ENCODE measurements around the gene LYST.

LYST gene

DNA sequence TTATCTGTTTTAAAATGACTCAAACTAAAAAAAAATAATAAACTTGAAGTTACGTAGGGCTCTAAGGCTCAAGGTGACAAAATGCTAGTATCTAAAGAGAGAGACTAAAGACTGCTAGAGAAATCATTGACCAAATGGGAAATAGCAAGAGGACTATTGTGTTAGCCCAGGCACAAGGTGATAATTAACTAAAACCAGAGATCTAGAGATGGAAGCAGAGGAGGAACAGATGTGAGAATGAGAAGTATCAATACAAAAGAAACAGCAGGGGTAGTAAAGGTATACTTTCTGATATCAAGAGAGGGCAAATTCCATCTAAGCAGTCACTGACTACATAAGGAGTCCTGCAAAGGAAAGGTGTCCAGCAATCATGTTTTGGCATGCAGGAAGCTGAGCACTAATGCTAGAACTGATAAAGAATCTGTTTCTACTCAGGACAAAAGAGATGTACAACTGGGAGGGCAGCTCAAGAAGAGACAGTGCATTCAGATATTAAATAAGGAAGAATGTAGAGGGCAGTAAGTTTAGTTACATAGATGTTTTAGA is 116.9 kb downstream of the LYST start:
- DNase-seq: no peak

DNA sequence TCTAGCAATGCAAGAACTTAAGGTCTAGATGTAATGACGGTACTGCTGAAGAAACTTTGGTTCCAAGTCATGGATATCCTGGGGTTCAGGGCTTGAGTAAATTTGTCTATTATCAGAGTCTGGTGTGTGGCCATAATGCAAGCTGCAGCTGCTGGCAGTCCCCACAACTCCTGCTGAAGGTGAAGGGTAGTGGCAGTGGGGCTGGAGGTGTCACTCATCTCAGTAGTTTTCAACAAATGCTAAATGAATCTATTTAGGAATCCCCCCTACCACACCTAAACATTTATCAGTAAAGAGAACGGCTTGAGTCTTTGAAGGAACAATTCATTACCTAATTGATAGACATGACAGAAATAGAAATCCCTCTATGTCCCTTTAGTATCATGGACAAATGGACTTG is 118.0 kb downstream of the LYST start:
- DNase-seq: no peak

DNA sequence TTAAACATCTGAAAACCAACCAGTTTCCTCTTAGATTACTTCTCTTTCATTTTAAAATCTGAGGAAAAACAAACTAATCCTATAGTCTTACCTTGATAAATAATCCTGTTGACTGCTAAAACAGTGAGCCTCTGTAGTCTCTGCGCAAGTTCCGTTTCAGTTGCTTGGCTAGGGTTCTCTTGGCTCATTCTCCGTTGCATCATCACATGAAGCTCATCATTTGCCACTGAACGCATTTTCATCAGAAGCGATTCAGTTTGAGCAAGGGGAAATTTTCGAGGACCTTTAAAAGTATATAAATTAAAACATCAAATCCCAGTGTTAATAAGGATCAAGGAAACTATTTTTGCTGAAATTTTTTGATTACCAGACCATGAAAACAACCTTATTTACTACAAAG is 120.5 kb downstream of the LYST start:
- DNase-seq: no peak

DNA sequence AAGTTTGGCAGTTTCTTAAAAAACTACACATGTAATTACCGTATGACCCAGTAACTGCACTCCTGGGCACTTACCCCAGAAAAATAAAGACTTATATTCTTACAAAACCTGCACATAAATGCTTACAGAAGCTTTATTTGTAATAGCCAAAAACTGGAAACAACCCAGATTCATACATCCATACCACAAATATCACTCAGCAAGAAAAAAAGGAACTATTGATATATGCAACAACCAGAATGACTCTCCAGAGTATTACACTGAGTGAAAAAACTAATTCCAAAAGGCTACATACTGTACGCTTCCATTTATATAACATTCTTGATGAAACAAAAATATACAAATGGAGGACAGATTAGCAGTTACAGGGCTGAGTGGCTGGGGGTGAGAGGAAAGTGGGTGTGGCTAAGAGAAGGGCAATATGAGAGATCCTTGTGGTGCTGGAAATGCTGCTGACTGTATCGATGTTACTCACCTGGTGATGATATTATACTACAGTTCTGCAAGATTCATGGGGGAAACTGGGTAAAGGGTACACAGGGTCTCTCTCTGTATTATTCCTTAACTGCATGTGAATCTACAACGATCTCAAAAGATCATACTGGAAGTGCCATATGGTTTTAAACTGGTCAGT is 121.1 kb downstream of the LYST start:
- no peak for DNase-seq

DNA sequence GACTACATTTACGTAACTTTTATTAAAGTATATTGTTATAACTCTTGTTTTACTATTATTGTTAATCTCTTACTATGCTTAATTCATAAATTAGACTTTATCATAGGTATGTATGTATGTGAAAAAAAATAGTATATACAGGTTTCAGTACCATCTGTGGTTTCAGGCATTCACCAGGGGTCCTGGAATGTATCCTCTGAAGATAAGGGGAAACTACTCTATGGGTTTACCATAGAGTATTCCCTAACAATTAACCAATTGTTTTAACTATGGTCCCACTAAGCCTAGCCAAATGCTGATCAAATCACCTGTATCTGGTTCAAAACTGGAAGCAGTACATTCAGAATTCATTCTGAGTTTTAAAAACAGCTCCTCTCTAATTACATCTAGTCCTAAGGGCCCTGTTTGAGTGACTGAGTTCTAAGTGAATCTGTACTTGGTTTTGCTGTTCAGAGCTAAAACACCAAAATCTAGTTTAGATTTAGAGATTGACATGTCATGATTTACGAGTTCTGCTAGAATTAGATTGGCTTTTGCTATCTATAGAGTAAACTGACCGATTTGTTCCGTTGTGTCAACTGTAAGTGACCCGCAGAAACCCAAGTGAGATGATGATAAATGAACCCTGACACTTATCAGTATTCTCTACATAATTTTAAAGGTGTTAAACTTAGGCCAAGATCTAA is 123.6 kb downstream of the LYST start:
- no peak for DNase-seq

DNA sequence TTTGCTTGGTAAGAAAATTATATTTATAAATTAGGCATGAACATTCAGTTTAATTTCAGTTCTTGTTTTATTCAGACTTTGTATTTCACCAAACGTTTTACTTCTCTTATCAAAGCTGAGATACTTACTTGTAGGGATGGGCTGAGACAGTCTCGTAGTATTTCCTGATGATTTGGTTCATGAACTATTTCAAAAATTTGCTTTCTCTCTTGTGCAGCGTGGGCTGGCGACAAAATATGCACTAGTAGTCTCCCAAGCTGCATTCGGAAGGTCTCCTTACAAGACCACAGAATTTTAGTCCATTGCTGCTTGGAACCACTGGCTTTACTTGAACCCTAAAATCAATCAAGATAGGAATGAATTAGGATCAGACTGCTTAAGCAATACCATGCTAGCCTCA is 125.4 kb downstream of the LYST start:
- peak in 1 of 2 experiments; percentile 69 for DNase-seq

DNA sequence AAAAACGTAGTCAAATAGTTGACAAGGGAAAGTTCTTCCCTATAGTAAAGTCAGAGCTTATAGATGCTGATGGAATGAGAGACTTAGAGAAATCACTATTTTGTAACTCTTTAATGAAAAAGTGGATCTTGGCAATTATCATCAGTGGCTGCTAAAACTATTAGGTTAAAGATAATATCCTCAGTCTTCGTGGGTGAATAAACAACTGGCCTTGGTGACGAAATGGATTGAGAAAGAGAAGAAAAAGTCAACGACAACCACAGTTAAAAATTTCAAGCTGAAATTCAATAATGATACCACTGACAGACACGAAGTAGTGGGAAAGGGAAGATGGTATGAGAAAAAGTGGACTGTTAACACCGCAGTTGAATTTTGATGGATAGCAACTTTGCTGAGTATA is 127.1 kb downstream of the LYST start:
- DNase-seq: no peak

DNA sequence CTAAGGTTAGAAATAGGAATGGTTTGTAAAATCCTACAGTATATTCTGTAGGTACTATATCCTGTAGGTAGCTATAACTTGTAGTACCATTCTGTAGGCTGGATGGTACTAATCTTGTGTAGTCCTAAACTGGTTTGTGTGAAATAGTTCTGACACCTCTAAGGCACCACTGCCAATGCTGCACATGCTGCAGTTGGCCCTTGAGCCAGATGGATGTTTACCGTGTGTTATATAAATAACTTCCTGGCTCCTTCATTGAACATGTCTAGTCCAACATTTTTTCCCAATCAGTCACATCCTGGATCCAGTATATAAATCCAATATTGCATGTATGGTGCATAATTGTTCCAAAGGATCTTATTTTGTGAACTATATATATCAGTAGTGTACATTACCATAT is 127.6 kb downstream of the LYST start:
- DNase-seq: peak in 1 of 2 experiments; percentile 55

DNA sequence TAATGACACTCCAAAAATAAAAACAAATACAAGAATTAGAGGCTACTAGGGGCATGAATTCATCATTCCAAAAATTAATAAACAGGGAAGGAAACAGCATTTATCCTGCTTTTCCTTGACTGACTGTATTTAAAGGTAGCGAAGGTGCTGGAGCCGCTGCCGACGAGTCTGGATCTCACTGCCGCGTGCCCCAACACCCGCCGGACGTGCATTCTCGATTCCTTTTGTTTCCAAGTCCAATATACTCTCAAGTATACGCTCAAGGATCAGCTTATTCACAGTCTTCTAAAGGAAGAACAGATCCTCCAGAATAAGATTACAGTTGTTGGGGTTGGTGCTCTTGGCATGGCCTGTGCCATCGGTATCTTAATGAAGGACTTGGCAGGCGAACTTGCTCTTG is 129.0 kb downstream of the LYST start:
- no peak for DNase-seq

DNA sequence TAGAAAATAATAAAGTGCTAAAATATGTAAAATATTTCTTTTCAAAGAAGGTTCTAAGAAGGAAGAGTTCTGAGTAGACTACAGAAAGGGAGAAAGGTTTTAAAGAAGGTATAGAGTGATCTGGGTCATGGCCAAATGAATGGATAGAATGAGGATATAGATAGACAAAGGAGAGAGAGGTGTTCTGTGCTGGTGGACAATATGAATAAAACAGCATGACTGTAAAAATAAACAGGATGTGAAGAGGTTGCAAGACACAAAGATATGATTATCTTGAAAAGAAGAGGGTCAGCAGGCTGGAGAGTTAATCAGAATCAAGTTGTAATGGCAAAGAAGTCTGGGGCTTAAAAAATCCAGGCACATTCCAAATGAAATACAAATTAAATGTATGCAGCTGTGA is 130.4 kb downstream of the LYST start:
- no peak for DNase-seq

DNA sequence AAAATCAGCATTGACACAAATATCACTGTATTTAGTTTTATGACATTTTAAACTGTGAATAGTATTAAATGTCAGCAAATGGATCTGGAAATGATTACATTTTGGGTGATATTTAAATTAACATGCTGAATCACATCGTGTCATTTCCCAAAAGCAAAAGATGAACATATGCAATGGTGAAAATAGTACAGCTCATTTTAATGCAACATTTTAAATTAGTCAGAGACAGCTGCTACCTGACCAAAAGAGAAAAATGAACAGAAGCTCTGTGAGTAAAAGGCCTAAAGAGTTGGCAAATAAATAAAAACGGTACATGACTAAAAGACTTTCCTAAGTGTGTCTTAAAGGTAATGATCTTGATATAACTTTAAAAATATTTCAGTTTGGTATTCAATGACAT is 131.1 kb downstream of the LYST start:
- DNase-seq: no peak

DNA sequence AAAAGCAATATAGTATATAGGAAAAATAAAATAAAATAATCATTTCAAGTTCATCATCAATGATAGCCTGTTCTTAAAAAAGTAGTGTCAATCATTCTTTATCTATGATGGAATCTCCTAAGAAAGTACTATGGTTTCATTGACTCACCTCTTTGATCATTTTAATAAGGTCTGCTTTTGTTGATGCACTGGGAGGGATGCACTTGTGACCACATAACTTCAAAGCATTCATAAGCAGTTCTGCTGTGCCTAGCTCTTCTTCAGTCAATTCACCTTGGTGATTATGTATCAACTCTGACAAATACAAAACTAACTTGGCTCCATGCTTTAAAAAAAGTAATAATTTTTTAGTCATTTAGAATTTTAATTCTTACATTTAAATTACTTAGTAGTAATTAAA is 132.4 kb downstream of the LYST start:
- DNase-seq: no peak

DNA sequence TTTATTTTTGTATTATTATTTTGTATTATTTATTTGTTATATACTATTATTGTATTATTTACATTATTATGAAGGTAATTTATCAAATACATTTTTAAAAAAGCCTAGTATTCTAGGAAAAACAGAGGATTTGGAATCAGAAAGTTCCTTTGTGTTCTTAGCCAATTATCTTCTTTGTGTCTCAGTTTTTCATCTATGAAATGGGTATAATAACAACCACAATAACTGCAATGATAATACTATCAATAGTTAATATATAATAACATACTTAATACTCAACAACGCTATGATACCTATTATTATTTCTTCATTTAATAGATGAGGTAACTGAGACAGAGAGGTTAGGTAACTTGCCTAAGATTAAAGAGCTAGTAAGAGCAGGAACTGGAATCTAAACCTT is 136.7 kb downstream of the LYST start:
- no peak for DNase-seq

DNA sequence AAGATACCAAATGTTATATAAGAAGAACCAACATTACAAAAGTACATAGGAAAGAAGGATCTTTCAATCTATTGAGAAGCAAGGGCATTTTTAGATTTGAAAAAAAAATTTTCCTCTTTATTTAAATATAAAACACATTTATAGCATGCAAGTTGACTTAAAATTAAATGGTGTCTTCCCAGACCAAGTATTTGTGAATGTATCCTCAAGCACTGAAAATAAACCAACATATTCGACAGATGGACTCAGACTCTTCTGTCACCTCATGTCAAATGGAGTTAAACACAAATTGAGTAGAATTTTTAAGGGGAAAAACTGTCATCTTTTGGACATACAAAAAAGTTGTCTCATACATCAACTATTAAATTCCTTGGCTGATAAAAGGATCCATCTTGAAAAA is 140.1 kb downstream of the LYST start:
- DNase-seq: no peak

DNA sequence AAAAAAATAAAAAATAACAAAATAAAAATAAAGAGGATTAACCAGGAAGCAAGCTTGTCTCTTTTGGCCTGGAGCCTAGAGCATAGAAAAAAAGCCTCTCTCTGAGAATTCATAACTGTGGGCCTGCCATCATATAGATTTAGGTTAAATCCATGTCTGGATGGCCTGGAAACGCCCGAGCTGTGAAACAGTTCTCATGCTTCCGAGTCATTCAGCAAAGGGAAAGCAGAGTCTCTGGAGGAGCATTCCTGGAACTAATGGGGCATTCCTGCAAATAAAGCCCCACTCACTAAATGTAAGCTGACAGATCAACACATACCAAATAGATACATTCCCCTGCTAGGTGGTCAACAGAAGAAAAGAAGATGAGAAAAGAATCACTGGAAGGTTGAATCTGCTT is 141.3 kb downstream of the LYST start:
- no peak for DNase-seq

DNA sequence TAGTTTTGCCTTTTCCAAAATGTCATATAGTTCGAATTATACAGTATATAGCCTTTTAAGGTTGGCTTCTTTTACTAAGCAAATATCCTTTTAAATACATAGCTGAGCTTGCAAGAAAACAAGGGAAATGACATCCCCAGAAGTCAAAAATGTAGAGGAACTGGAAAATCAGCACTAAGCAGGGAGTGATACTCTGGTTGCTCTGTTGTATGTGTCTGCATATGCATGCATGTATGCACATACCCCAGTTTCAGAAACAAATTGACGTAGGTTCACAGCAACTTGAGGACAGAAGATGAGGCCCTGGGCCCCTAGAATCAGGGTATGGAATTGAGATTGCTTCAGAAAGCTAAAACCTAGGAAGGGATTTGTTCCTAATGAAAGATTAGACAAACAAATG is 142.0 kb downstream of the LYST start:
- DNase-seq: no peak

DNA sequence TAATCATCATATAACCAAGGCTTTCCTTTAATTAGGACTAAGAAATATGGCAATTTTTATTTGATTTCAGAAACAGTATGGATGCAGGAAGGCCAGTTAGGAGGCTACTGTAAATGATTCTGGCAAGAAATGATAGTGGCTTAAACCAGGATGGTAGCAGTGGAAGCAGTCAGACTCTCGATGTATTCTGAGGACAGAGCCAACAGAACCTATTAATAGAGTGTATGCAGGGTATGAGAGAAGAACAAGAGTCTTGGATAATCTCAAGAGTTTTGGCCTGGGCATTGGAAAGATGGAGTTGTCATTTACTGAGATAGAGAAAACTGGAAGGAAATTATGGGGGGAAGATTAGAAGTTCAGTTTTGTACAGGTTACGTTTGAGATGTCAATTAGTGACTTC is 143.8 kb downstream of the LYST start:
- no peak for DNase-seq

DNA sequence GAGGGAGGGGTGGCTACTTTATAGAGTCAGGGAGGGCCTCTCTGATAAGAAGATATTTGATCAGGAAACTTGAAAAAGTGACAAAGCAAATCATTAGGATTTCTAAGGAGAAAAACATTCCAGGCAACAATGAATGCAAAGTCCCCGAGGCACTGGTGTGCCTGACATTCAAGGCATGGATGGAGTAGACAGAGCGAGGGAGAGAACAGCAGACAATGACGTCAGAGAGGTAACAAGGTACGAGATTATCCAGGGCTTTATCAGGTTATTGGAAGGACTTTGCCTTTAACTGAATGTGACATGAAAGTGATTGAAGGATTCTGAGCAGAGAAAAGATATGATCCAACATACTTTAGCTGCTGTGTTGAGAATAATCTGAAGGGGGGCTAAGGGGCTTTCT is 144.7 kb downstream of the LYST start:
- DNase-seq: no peak

DNA sequence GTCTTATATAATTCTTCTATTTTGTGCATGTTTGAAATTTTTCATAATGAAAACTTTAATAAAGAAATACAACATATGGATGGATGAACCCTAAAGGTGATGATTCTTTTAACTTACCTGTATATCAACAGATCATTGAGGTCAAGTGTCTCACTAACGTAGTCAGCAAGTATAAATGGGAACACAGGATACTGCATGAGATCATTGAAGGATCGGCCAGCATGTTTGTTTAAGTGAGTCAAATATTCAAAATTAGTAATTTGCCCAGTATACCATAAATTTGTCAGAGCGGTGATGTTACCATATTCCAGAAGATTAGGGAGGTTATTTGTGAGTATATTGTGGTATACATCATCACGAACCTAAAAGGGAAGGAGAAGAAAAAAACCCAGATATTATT is 146.2 kb downstream of the LYST start:
- DNase-seq: no peak

DNA sequence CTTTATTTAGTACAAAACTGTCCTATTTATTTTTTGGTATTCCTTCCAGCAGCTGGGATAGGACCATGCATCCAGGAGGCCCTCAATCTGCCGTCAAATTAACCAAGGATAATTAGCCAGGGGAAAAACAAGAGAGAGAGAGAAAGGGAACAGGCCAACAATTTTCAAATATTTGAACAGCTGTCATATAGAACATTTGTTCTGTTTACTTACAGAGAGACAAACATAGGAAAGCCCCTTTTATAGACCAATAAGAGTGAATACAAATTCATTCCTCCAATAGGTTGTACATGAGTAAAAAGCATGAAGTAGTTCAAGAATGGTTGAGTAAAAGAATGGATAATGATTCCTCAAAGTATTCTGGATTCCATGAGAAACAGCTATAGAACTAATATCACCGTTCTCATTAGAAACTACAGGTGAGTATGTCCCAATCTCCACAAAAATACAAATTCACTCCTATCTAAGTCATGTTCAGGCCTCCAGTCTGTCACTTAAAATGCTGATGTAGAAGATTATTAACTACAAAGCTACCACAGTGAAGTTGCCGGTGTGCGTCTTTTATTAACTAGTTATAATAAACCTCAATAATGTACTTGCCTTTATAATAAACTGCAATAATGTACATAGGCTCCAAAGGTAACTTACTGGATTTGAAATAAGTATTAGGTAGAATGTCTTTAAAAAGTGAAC is 152.4 kb downstream of the LYST start:
- no peak for DNase-seq

DNA sequence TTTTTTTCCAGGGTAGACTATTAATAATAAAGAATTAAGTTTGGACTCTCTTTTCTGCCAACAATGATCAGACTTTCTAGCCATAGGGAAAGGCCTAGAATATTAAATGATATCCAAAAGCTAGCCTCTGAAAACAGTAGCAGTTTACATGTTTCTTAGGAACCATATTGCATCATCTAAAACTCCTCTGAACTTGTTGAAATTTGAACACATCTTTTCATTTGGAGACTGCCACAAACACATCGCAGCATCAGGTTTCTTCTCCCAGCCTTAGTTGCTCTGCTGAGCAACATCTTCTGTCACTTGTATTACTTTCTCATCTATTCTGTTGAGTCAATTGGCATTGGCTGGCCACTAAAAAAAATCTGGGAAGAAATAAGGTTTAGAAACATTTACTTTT is 153.9 kb downstream of the LYST start:
- no peak for DNase-seq

DNA sequence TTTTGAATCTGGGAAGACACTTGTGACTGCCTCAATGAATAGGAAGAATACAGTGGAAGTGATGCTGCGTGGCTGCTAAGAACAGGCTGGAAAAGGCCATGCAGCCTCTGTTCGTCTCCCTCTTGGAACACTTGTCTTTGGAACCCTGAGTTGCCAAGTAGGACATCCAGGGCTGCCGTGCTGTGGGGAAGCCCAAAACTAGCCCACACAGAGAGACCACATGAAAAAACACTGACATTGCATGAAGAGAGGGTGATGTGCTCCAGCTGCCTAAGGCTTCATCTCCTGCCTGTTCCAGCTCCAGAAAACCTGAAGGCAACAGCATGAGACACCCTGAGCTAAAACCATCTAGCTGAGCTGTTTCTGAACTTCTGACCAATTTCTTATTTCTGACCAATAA is 156.0 kb downstream of the LYST start:
- DNase-seq: no peak

DNA sequence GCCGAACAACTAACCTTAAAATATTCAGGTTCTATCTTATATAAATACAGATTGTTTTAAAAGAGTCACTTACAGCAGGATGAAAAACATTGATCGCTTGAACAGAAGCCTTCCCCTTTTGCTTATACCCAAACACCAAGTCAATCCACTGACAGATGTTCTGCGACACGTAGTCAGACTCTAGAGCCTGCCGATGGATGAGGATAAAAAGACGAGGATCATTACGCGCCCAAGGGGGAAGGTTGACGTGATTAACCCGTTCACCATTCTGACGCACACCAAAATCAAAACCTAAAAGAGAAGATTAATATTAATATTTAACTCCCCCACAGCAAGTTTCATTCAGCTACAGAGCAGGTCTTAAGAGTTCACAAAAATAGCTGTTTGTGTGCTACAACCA is 157.7 kb downstream of the LYST start:
- DNase-seq: no peak

DNA sequence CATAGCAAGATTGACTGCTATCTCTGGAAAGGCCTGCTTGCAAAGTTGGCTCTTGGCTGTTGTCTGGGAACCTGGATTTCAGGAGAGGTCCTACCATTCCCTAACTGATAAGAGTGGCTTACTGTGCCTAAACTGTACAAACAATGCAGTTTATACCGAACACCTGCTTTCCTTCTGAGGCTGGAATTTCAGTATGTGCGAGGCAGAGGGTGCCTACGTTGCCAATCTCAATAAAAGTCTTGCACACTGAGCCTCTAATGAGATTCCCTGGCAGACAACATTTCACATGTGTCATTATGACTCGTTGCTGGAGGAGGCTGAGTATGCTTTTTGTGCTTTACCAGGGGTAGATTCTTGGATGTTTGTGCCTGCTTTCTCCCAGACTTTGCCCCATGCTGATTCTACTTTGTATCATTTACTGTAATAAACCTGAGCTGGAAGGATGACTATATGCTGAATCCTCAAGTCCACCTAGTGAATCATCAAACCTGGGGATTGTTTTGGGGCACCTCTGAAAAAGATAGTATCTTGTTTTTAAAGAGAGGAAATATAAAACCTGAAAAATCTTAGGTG is 158.2 kb downstream of the LYST start:
- DNase-seq: no peak
